Omental fat pad (tissue), 4 donors: ENCODE results near the gene COL4A3. TPM values are rescaled to one million over a fixed set of nuclear protein-coding genes. Genes with fewer than 3 reads are reported as not detected.

Experiments
- ATAC-seq: fragments of 150-250 bp; one replicate; pipeline ENCODE4 v1.9.1; 2016; ENCODE audit warnings: mild to moderate bottlenecking, moderate library complexity; ENCODE audit not compliant: low FRiP score
- DNase-seq: peaks from one replicate; pipeline ENCODE4 v3.0.0-alpha.2; 2019; ENCODE audit warnings: low spot score
- total RNA-seq, 4 donors: library from RNA; depleted of rRNA; stranded (reverse); fragments of >200 nt; gene quantifications; one replicate each; pipeline ENCODE4 v1.1.0, GENCODE V29; 2016
- TF ChIP-seq, protein P1 (sequence below), 3 donors: fragments of 450-650 bp; IDR thresholded peaks; one replicate each; pipeline ENCODE4 v1.5.1; 2016 to 2017; ENCODE audit warnings: antibody characterized with exemption in 3 of 3, mild to moderate bottlenecking in 3 of 3, moderate library complexity in 2 of 3

Gene COL4A3
- total RNA-seq, 4 donors from 2014 or later: 0.24 to 1.7 (median 0.37) TPM

DNA sequence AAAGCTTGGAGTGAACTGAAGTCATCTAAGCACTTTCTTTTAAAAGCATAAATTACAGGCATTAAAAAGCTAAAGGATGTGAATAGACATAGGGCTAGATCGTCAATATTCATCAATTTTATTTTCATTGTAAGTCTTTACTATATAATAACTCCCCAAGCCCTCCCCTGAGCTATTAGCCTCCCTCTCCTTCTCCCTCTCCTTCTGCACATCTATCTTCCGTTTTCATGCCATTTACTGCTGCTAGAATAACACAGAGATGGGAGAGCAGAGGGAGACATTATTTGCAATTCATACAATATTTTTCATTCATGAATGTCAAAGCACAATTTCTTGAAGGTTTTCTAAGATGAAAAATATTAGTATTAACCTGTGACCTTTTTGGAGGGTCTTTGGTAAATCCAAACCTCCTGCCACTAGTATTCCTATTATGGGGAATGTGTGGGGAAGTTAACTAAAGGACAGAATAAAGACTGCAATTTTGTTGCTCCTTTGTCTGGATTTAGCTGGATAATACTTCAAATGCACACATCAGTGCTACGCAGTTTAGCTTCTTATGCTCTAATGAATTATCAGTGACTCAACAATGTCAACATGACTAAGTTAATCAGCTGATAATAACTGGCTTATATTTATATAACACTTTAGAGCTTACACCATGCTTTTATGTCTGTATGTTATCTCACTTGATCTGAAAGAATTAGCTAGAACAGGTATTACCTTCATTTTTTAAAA lies 132.4 kb downstream of the COL4A3 start:
- TF ChIP-seq, protein P1, sequence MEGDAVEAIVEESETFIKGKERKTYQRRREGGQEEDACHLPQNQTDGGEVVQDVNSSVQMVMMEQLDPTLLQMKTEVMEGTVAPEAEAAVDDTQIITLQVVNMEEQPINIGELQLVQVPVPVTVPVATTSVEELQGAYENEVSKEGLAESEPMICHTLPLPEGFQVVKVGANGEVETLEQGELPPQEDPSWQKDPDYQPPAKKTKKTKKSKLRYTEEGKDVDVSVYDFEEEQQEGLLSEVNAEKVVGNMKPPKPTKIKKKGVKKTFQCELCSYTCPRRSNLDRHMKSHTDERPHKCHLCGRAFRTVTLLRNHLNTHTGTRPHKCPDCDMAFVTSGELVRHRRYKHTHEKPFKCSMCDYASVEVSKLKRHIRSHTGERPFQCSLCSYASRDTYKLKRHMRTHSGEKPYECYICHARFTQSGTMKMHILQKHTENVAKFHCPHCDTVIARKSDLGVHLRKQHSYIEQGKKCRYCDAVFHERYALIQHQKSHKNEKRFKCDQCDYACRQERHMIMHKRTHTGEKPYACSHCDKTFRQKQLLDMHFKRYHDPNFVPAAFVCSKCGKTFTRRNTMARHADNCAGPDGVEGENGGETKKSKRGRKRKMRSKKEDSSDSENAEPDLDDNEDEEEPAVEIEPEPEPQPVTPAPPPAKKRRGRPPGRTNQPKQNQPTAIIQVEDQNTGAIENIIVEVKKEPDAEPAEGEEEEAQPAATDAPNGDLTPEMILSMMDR (IDR thresholded peaks at IDR 0.05): no peak
- ATAC-seq (no peak), DNase-seq (no peak)

DNA sequence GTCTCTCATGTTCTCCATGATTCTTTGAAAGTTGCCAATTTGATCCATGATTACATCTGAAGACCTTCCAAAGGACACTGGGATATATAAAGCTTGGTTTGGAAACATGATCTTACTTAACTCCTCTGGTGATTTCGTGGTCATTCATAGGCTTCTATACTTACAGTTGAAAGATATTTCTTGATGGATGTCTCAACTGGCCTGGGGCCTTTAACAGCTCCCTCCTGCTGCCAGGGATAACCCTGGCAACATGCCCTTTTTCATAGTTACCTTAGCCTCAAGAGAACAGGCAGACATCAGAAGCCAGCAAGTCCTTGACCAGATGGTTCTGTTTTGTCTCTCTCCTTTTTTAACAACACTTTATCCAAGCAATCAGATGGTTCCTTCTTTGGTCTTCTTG lies 137.1 kb downstream of the COL4A3 start:
- TF ChIP-seq, protein P1 (IDR thresholded peaks at IDR 0.05): no peak
- ATAC-seq (no peak), DNase-seq (no peak)

DNA sequence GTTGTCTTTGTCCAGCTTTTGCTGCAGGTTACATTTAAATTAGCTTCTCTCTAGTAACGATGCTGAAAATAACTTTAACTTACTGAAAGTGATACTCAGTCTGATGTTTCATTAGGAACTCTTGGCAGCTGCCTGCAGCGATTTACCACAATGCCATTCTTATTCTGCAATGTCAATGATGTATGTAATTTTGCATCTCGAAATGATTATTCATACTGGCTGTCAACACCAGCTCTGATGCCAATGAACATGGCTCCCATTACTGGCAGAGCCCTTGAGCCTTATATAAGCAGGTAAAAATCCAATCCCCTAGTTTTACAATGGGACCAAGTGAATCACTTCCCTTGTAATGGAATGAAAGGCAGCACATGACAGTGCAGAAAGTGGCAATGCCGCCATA lies 144.4 kb downstream of the COL4A3 start:
- DNase-seq (no peak), ATAC-seq (no peak)
- TF ChIP-seq, protein P1 (IDR thresholded peaks at IDR 0.05): no peak

DNA sequence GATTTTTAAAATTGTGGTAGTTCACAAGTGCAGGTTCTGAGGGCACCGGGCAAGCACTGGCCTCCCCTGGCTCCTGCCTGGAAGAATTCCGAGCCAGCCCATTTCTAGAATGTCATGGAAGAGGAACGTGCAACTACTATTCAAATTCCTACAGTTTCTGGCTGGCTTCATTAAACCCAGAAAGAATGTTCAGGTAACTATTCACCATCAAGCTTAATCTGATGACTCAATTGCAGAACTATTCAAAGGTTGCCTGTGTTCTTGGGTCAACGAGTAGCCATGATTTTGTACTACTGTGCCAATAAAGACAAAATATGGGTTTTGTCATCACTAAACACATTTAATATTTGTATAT lies 146.3 kb downstream of the COL4A3 start:
- DNase-seq: no peak
- ATAC-seq: no peak
- TF ChIP-seq, protein P1 (IDR thresholded peaks at IDR 0.05): no peak

- TF ChIP-seq, protein P1 (IDR thresholded peaks at IDR 0.05): no peak
- no peak for ATAC-seq
- no peak for DNase-seq
These were observed 147.6 kb downstream of the COL4A3 start for GRCh38 chr2:227311861-227312506.

DNA sequence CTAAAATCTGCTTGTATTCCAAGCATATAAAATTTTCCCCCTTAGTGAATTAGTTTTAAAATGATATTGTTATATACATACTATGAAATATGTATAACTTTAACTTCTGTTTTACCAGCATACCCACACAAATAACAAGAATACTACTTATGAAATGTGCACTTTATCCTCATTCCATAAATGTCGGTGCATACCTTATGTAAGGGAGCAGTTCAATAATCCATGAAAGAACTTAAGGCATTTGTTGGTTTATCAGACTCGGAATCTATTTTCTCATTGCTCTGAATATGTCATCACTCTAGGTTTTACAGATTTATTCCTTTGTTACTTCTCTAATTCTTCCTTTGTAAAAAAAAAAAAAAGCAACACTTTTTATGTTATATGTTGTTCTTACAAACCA lies 148.2 kb downstream of the COL4A3 start:
- DNase-seq (no peak), ATAC-seq (no peak)
- TF ChIP-seq, protein P1 (IDR thresholded peaks at IDR 0.05): no peak

- ATAC-seq: no peak
- TF ChIP-seq, protein P1 (IDR thresholded peaks at IDR 0.05): no peak
- DNase-seq: no peak
These were observed 148.9 kb downstream of the COL4A3 start for GRCh38 chr2:227313310-227313709.
